Ishikawa (cell line): ENCODE data around the gene MIB1.

Experiments used
- CEBPB ChIP-seq: IDR thresholded peaks from 2 replicates; pipeline ENCODE4 v1.6.1; 2012
- CREB1 ChIP-seq: IDR thresholded peaks from 2 replicates; pipeline ENCODE4 v1.6.1; 2012; ENCODE audit warnings: low read depth
- EGR1 ChIP-seq: IDR thresholded peaks from 2 replicates; pipeline ENCODE4 v1.6.1; 2012
- EP300 ChIP-seq: IDR thresholded peaks from 2 replicates; pipeline ENCODE4 v1.6.1; 2012; ENCODE audit warnings: borderline replicate concordance
- FOXM1 ChIP-seq: IDR thresholded peaks from 2 replicates; pipeline ENCODE4 v1.6.1; 2012; ENCODE audit warnings: low read depth, borderline replicate concordance
- MAX ChIP-seq: IDR thresholded peaks from 2 replicates; pipeline ENCODE4 v1.6.1; 2012
- NFIC ChIP-seq: IDR thresholded peaks from 2 replicates; pipeline ENCODE4 v1.6.1; 2012
- RAD21 ChIP-seq: IDR thresholded peaks from 2 replicates; pipeline ENCODE4 v1.6.1; 2012; ENCODE audit warnings: low read depth
- REST ChIP-seq: IDR thresholded peaks from 2 replicates; pipeline ENCODE4 v1.6.1; 2012; ENCODE audit warnings: low read depth, mild to moderate bottlenecking
- TAF1 ChIP-seq: IDR thresholded peaks from 2 replicates; pipeline ENCODE4 v1.6.1; 2012; ENCODE audit warnings: low read depth, mild to moderate bottlenecking
- TCF12 ChIP-seq: IDR thresholded peaks from 2 replicates; pipeline ENCODE4 v1.6.1; 2012; ENCODE audit warnings: low read depth
- TEAD4 ChIP-seq: IDR thresholded peaks from 2 replicates; pipeline ENCODE4 v1.6.1; 2012
- USF1 ChIP-seq: IDR thresholded peaks from 2 replicates; pipeline ENCODE4 v1.6.1; 2012
- YY1 ChIP-seq: IDR thresholded peaks from 2 replicates; pipeline ENCODE4 v1.6.1; 2012; ENCODE audit warnings: low read depth
- ZBTB7A ChIP-seq: IDR thresholded peaks from 2 replicates; pipeline ENCODE4 v1.6.1; 2012; ENCODE audit warnings: low read depth

The MIB1 gene

GRCh38 chr18:21702602-21703001 is 38.0 kb upstream of the MIB1 start:
- TF ChIP-seq MAX: no peak
- no peak for TF ChIP-seq REST
- TF ChIP-seq TAF1: no peak
- no peak for TF ChIP-seq YY1
- no peak for TF ChIP-seq EGR1
- no peak for TF ChIP-seq RAD21
- TF ChIP-seq CEBPB: no peak
- no peak for TF ChIP-seq TEAD4
- no peak for TF ChIP-seq NFIC
- no peak for TF ChIP-seq TCF12
- TF ChIP-seq CREB1: no peak
- no peak for TF ChIP-seq EP300
- TF ChIP-seq USF1: no peak
- TF ChIP-seq FOXM1: no peak
- no peak for TF ChIP-seq ZBTB7A

GRCh38 chr18:21703241-21703820 is 37.3 kb upstream of the MIB1 start:
- TF ChIP-seq TEAD4 (no peak), REST (no peak), TCF12 (no peak), CREB1 (no peak), EP300 (no peak), USF1 (no peak), ZBTB7A (no peak), RAD21 (no peak), YY1 (no peak), FOXM1 (no peak), CEBPB (no peak), NFIC (no peak), EGR1 (no peak), TAF1 (no peak), MAX (no peak)

- TF ChIP-seq YY1: no peak
- no peak for TF ChIP-seq EGR1
- no peak for TF ChIP-seq REST
- TF ChIP-seq TAF1: peak; percentile 77
- TF ChIP-seq FOXM1: no peak
These were observed 35.8 kb upstream of the MIB1 start, which contains the start of gene ABHD3 for GRCh38 chr18:21704603-21705364. Gene ABHD3 (minus strand): TSS chr18:21704774. CDS start chr18:21704665, 109 bp downstream.

GRCh38 chr18:21706386-21706865 is 34.2 kb upstream of the MIB1 start:
- TF ChIP-seq YY1 (no peak), EP300 (no peak), RAD21 (no peak), TAF1 (no peak), REST (no peak), NFIC (no peak), FOXM1 (no peak), CREB1 (no peak), TEAD4 (no peak), ZBTB7A (no peak), USF1 (no peak), TCF12 (no peak), MAX (no peak), EGR1 (no peak), CEBPB (no peak)
